GM12872 (cell line): Measurements from ENCODE around the gene DAB1.

Experiments used
- TF ChIP-seq, protein P1 (sequence below): IDR thresholded peaks from 3 replicates; pipeline ENCODE4 v1.5.1; 2011; ENCODE audit warnings: low read depth, mild to moderate bottlenecking, low read length, moderate library complexity; ENCODE audit not compliant: insufficient read depth

The DAB1 gene

DNA sequence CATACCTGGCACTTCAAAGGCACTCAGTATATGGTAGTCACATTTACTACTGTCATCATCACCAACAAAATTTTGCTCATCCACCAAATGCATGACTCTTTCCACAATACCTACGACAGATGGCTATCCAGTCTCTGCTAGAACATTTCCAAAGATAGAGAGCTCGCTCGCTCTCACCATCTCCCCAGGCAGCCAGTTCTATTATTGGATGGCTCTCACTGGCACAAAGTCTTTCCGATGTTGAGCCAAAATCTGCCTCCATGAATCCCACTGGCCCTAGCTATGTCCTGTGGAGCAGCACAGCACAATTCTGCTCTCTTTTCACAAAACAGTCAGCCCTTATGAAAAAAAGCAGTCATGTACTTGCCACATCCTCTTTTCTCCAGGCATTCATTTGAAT, 102.1 kb downstream of the DAB1 start:
- TF ChIP-seq, protein P1, sequence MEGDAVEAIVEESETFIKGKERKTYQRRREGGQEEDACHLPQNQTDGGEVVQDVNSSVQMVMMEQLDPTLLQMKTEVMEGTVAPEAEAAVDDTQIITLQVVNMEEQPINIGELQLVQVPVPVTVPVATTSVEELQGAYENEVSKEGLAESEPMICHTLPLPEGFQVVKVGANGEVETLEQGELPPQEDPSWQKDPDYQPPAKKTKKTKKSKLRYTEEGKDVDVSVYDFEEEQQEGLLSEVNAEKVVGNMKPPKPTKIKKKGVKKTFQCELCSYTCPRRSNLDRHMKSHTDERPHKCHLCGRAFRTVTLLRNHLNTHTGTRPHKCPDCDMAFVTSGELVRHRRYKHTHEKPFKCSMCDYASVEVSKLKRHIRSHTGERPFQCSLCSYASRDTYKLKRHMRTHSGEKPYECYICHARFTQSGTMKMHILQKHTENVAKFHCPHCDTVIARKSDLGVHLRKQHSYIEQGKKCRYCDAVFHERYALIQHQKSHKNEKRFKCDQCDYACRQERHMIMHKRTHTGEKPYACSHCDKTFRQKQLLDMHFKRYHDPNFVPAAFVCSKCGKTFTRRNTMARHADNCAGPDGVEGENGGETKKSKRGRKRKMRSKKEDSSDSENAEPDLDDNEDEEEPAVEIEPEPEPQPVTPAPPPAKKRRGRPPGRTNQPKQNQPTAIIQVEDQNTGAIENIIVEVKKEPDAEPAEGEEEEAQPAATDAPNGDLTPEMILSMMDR, result no peak

DNA sequence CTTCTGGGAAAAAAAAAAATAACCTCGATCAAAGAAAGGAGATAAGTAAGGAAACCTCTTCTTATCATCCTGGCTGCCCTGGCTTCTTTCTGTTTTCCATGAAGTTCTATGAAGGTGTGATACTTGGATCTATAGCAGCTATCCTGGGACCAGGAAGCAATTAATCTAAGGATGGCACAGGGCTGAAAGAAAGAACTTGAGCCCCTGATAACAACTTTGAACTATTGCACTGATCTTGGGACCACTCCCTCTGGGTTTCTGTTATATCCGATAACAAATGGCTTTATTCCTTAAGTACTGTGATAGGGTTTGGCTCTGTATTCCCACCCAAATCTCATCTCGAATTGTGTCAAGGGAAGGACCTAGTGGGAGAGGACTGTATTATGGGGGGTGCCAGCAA, 104.1 kb downstream of the DAB1 start:
- TF ChIP-seq, protein P1, result no peak

DNA sequence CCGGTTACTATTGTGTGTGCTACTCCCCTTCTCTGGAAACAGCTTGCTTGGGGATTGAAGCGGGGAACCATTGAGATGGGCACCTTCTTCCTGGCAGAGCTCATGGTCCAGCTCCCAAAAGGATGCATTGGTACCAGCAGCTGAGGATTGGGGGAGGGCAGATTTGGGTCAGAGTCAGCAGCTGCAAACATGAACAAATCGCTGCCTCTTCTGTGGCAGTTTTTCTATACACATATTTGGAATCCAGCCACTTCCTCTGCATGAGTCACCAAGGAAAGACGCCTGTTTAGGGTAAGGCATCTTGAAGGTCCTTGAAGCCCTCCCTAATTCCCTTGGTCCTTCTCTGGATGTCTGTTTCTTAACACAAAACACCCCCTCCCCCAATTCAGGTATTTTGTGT, 104.7 kb downstream of the DAB1 start:
- TF ChIP-seq, protein P1, result no peak

DNA sequence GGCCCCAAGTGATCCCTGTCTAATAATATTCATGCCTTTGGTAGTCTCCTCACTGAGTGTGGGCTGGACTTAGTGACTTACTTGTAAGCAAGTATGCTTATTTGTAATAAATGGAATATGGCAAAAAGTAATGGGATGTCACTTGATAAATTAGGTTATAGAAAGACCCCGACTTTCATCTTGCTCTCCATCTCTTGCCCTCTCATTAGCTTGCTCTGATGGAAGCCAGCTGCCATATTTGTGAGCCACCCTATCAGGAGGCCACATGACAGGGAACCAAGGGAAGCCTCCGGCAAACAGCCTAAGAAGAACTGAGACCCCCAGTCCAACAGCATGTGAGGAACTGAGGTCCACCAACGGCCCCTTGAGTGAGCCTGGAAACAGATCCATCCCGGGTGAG, 107.0 kb downstream of the DAB1 start:
- TF ChIP-seq, protein P1, result no peak

DNA sequence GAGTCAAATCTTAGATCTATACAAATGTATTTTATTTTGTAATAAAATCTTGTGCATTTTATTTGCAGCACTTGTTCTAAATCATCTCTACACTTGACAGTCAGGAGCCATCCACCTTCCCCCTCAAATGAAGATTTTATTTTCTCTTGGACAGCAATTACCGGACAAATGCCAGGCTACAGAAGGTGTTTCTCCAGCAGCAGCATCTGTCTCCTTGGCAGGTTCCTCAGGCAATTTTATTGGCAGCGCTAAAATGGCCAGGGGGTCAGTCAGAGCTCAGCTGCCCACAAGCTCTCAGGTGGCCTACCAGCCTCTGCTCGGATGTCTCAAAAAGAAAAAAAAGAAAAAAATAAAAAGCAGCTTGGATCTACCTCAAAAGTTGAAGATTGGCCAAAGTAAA, 107.6 kb downstream of the DAB1 start:
- TF ChIP-seq, protein P1, result no peak

DNA sequence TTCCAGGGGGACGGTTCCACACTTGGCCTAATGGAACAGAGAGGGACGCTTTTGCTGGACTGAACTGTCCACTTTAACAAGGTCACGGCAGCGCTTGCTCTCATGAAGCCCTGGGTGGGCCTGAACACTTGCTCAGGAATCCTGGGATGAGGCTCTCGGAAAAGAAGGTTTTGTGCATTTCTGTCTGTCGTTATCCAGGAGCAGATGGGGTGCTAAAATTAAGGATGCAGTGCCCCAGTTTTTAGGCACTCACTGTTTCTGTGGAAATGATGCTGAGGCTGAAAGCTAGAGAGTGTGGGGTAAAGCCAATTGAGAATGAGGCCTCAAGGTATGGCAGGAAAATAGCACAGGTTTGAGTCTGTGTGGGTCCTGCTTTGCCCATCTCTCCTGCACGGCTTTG, 111.0 kb downstream of the DAB1 start:
- TF ChIP-seq, protein P1, result no peak

DNA sequence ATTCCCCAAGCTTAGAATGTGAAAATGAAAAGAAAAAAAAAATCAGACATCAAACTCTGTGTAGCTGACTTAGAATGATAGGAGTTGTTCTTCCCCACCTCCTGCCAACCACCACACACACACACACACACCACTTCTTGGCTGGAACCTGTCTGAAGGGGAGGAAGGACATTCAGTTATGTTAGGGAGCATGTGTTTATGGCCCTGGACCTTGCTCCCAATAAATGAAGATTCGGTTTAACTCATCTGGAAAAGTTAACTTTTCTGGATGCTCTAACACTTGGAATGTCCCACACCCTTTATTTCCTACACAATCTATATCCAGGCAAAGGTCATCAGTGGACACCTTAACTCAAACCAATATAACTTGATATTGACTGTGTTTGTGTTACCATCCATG, 112.4 kb downstream of the DAB1 start:
- TF ChIP-seq, protein P1, result no peak

DNA sequence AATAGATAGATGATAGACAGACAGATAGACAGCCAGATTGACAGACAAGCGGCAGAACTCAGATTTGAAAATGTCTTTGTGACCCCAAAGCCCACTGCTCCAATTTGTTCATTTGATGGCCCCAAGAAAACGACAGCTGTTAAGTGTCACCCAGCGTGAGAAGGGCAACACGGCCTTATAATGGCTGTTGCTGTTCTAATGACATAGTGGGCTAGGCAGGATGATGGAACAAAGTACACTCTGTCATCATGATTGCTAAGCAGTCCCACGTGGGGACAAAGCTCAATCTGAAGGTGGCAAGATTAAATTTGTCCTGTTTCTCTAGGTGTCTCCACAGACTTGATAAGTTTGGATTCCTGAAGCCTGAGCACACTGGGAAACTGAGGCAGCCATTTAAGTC, 112.9 kb downstream of the DAB1 start:
- TF ChIP-seq, protein P1, result no peak
